Astrocyte of the hippocampus (primary cell): ENCODE results near the gene HBEGF.

Source experiments
- DNase-seq: peaks from one replicate; pipeline ENCODE4 v3.0.0; 2011; ENCODE audit warnings: low read depth, low spot score

Gene HBEGF

GRCh38 chr5:140346348-140347221 lies at the start of gene HBEGF:
Gene HBEGF (minus strand): TSS chr5:140346603. CDS start chr5:140346328, 275 bp downstream.
- DNase-seq = peak; percentile 91

GRCh38 chr5:140393738-140394137 lies 47.3 kb upstream of the HBEGF start:
- DNase-seq = no peak

GRCh38 chr5:140391732-140392131 lies 45.3 kb upstream of the HBEGF start:
- DNase-seq = no peak

GRCh38 chr5:140391312-140391711 lies 44.9 kb upstream of the HBEGF start:
- no peak for DNase-seq

- no peak for DNase-seq
These were observed 41.6 kb upstream of the HBEGF start for GRCh38 chr5:140388052-140388451.

- DNase-seq = no peak
These were observed 36.9 kb upstream of the HBEGF start for GRCh38 chr5:140383300-140383699.

- no peak for DNase-seq
These were observed 36.5 kb upstream of the HBEGF start for GRCh38 chr5:140382866-140383265.

- DNase-seq = no peak
These were observed 35.6 kb upstream of the HBEGF start for GRCh38 chr5:140381972-140382371.

- no peak for DNase-seq
These were observed 34.9 kb upstream of the HBEGF start for GRCh38 chr5:140381351-140381750.

- DNase-seq = peak; percentile 83
These were observed 26.6 kb upstream of the HBEGF start for GRCh38 chr5:140372971-140373487.

GRCh38 chr5:140371356-140372151 lies 25.2 kb upstream of the HBEGF start:
- DNase-seq = no peak

- DNase-seq = no peak
These were observed 21.0 kb upstream of the HBEGF start for GRCh38 chr5:140367256-140368013.

- no peak for DNase-seq
These were observed 20.3 kb upstream of the HBEGF start for GRCh38 chr5:140366589-140367255.

GRCh38 chr5:140365941-140366340 lies 19.5 kb upstream of the HBEGF start:
- no peak for DNase-seq

GRCh38 chr5:140365282-140365681 lies 18.9 kb upstream of the HBEGF start:
- no peak for DNase-seq

- no peak for DNase-seq
These were observed 18.0 kb upstream of the HBEGF start for GRCh38 chr5:140364472-140364765.

GRCh38 chr5:140363631-140364471 lies 17.4 kb upstream of the HBEGF start:
- no peak for DNase-seq

GRCh38 chr5:140362875-140363630 lies 16.6 kb upstream of the HBEGF start:
- DNase-seq = peak; percentile 82

GRCh38 chr5:140362311-140362710 lies 15.9 kb upstream of the HBEGF start:
- no peak for DNase-seq

- DNase-seq = no peak
These were observed 15.5 kb upstream of the HBEGF start for GRCh38 chr5:140361901-140362300.
